Neural cell (in vitro differentiated cells): ENCODE results near the gene SLCO2A1. TPM values are rescaled to one million over a fixed set of nuclear protein-coding genes. Genes with fewer than 3 reads are reported as not detected.

Source experiments
- H2AFZ ChIP-seq: fragments of 200-600, 300-800 bp; sonication (generic), shearing (Covaris generic); 2 replicates; pipeline ENCODE4 v1.6.0; 2014; ENCODE audit warnings: low read depth, mild to moderate bottlenecking, antibody characterized with exemption, low read length, moderate library complexity
- H3F3A ChIP-seq: fragments of 200-600 bp; shearing (Covaris generic); 2 replicates; pipeline ENCODE4 v1.6.1; 2016; ENCODE audit warnings: mild to moderate bottlenecking, moderate library complexity, mixed read lengths, antibody characterized with exemption, low read length; ENCODE audit not compliant: insufficient read depth, poor library complexity, severe bottlenecking
- H3K27ac ChIP-seq: fragments of 200-600, 300-800 bp; sonication (generic), shearing (Covaris generic); 2 replicates; pipeline ENCODE4 v1.5.1; 2014; ENCODE audit warnings: mild to moderate bottlenecking, low read length, moderate library complexity
- H3K27me3 ChIP-seq: fragments of 300-800, 200-600 bp; sonication (generic), shearing (Covaris generic); 2 replicates; pipeline ENCODE4 v1.6.0; 2014; ENCODE audit warnings: mild to moderate bottlenecking, low read depth, low read length, moderate library complexity; ENCODE audit not compliant: insufficient read depth
- H3K36me3 ChIP-seq: fragments of 300-800, 200-600 bp; sonication (generic), shearing (Covaris generic); 2 replicates; pipeline ENCODE4 v1.5.1; 2014; ENCODE audit warnings: mild to moderate bottlenecking, antibody characterized with exemption, low read length, moderate library complexity; ENCODE audit not compliant: insufficient read depth
- H3K4me2 ChIP-seq: fragments of 300-800, 200-600 bp; sonication (generic), shearing (Covaris generic); 2 replicates; pipeline ENCODE4 v1.6.0; 2014; ENCODE audit warnings: mild to moderate bottlenecking, low read length
- H3K4me3 ChIP-seq: fragments of 300-800, 200-600 bp; sonication (generic), shearing (Covaris generic); 2 replicates; pipeline ENCODE4 v1.5.1; 2014; ENCODE audit warnings: mild to moderate bottlenecking, low read length, moderate library complexity
- H3K79me2 ChIP-seq: fragments of 200-600 bp; shearing (Covaris generic); replicated peaks from 2 replicates; pipeline ENCODE4 v1.6.0; 2014; ENCODE audit warnings: mild to moderate bottlenecking, low read length, moderate library complexity; ENCODE audit not compliant: insufficient read depth
- H3K9ac ChIP-seq: fragments of 300-800, 200-600 bp; sonication (generic), shearing (Covaris generic); 2 replicates; pipeline ENCODE4 v1.6.1; 2016; ENCODE audit warnings: mild to moderate bottlenecking, low read length, mixed read lengths
- H3K9me2 ChIP-seq: fragments of 200-600 bp; shearing (Covaris generic); 2 replicates; pipeline ENCODE4 v1.6.1; 2016; ENCODE audit warnings: mild to moderate bottlenecking, low read length, mixed read lengths; ENCODE audit not compliant: insufficient read depth
- H3K9me3 ChIP-seq: fragments of 200-600, 300-800 bp; sonication (generic), shearing (Covaris generic); 2 replicates; pipeline ENCODE4 v1.6.1; 2016; ENCODE audit warnings: mild to moderate bottlenecking, mixed run types, low read length, moderate library complexity, mixed read lengths
- H4K20me1 ChIP-seq: fragments of 200-600 bp; shearing (Covaris generic); 2 replicates; pipeline ENCODE4 v1.6.1; 2016; ENCODE audit warnings: mild to moderate bottlenecking, mixed run types; ENCODE audit not compliant: insufficient read depth
- CTCF ChIP-seq: fragments of 450-650 bp; IDR thresholded peaks from 2 replicates; pipeline ENCODE4 v1.5.1; 2014; ENCODE audit warnings: antibody characterized with exemption, mild to moderate bottlenecking, moderate library complexity; ENCODE audit not compliant: poor library complexity, severe bottlenecking
- EP300 ChIP-seq: fragments of 450-650 bp; conservative IDR thresholded peaks from 2 replicates; pipeline ENCODE4 v1.6.1; 2014; ENCODE audit warnings: antibody characterized with exemption, mild to moderate bottlenecking, moderate library complexity; ENCODE audit not compliant: poor library complexity, severe bottlenecking
- EZH2 ChIP-seq: fragments of 200-600, 300-800 bp; shearing (Covaris generic), sonication (generic); IDR thresholded peaks from 2 replicates; pipeline ENCODE4 v1.6.1; 2014; ENCODE audit warnings: antibody characterized with exemption, low read length, borderline replicate concordance, mild to moderate bottlenecking; ENCODE audit not compliant: insufficient read depth, poor library complexity, severe bottlenecking
- MXI1 ChIP-seq: fragments of 450-650 bp; conservative IDR thresholded peaks from 2 replicates; pipeline ENCODE4 v1.6.1; 2014; ENCODE audit warnings: antibody characterized with exemption, mild to moderate bottlenecking; ENCODE audit not compliant: poor library complexity, severe bottlenecking
- POLR2AphosphoS5 ChIP-seq: IDR thresholded peaks from 2 replicates; pipeline ENCODE4 v1.6.1; 2012
- RAD21 ChIP-seq: fragments of 450-650 bp; conservative IDR thresholded peaks from 2 replicates; pipeline ENCODE4 v1.6.1; 2014; ENCODE audit warnings: antibody characterized with exemption, mild to moderate bottlenecking, moderate library complexity
- REST ChIP-seq: IDR thresholded peaks from 2 replicates; pipeline ENCODE4 v1.6.1; 2012; ENCODE audit warnings: borderline replicate concordance
- SMC3 ChIP-seq: fragments of 450-650 bp; conservative IDR thresholded peaks from 2 replicates; pipeline ENCODE4 v1.6.1; 2014; ENCODE audit warnings: antibody characterized with exemption, mild to moderate bottlenecking, moderate library complexity; ENCODE audit not compliant: poor library complexity
- TAF1 ChIP-seq: IDR thresholded peaks from 2 replicates; pipeline ENCODE4 v1.6.1; 2012; ENCODE audit warnings: low read depth
- polyA plus RNA-seq: library from polyadenylated mRNA; depleted of rRNA; stranded (reverse); fragments of >200 nt; gene quantifications from 2 replicates; pipeline ENCODE4 v1.2.3, GENCODE V29; 2014

Gene SLCO2A1
- polyA plus RNA-seq, 1 donor from 2014 or later = not detected

DNA sequence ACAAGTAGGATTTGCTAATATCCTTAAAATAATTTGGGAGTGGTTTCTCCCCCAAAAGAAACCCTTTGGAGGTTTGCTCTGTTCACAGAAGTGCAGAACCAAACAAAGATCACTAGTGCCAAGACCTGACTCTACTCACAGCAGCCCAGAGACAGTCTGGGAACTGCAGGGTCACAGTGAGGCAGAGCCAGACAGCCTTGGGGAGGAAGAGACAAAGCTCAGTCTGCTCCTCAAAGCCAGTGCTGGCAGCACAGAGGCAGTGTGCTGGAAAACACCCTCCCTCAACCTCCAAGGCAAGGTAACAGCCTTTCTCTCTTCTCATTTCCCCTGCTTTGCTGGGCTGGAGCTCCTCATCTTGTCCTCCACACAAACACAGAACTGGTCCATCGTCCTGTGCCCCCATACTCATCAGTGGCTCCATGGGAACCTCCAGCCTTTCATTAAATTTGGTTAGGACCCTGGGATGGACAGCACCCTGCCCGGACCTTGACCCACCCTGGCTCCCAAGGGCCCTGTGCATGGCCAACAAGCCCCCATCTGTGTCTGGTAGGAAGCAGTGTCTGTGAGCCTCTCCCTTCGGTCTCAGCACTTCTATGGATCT is 146.6 kb downstream of the SLCO2A1 start:
- Histone ChIP-seq H3K27ac (no peak overlapping the region), H3K9me2 (no peaks in the 10 kb centered on the region), H3K4me2 (no peak overlapping the region), H3K4me3 (no peak overlapping the region), H3K36me3 (peaks cover 7% of the 10 kb centered on the region), H3F3A (no peaks in the 10 kb centered on the region), H3K9me3 (no peaks in the 10 kb centered on the region), H2AFZ (no peak overlapping the region), H3K79me2 (peaks cover 20% of the 10 kb centered on the region), H4K20me1 (no peaks in the 10 kb centered on the region), H3K9ac (no peak overlapping the region), H3K27me3 (no peaks in the 10 kb centered on the region)
- TF ChIP-seq EZH2 = no peak
- TF ChIP-seq SMC3 = no peak
- TF ChIP-seq REST = no peak
- TF ChIP-seq CTCF = no peak
- TF ChIP-seq TAF1 = no peak
- TF ChIP-seq RAD21 = no peak
- TF ChIP-seq MXI1 = no peak
- no peak for TF ChIP-seq EP300
- TF ChIP-seq POLR2AphosphoS5 = no peak

GRCh38 chr3:133881939-133882825 is 147.5 kb downstream of the SLCO2A1 start:
- no peak overlapping the region for H3K27ac ChIP-seq
- no peaks in the 10 kb centered on the region for H3K9me2 ChIP-seq
- TF ChIP-seq MXI1 = no peak
- no peak for TF ChIP-seq POLR2AphosphoS5
- TF ChIP-seq TAF1 = no peak
- TF ChIP-seq RAD21 = no peak
- no peak for TF ChIP-seq CTCF
- H3K9me3 ChIP-seq = no peaks in the 10 kb centered on the region
- H3K27me3 ChIP-seq = no peaks in the 10 kb centered on the region
- no peak overlapping the region for H3K4me3 ChIP-seq
- H2AFZ ChIP-seq = no peak overlapping the region
- H3K9ac ChIP-seq = no peak overlapping the region
- H4K20me1 ChIP-seq = no peaks in the 10 kb centered on the region
- H3K36me3 ChIP-seq = peaks cover 7% of the 10 kb centered on the region
- peaks cover 18% of the 10 kb centered on the region for H3K79me2 ChIP-seq
- no peaks in the 10 kb centered on the region for H3F3A ChIP-seq
- no peak overlapping the region for H3K4me2 ChIP-seq
